GM12865 (cell line): ENCODE data around the gene PLEKHA5.
"Not testable (repeated sequence)": the region's sequence is repeated elsewhere in the genome, so short reads cannot be mapped to it uniquely, and the experiment has no call there.

Source experiments
- DNase-seq: peaks from one replicate; pipeline ENCODE4 v3.0.0; 2010; ENCODE audit warnings: low read depth
- H3K4me3 ChIP-seq: 2 replicates; pipeline ENCODE4 v1.5.1; 2011; ENCODE audit warnings: mild to moderate bottlenecking, low read depth, low read length, control low read depth
- TF ChIP-seq, protein P1 (sequence below): IDR thresholded peaks from 2 replicates; pipeline ENCODE4 v1.5.1; 2011; ENCODE audit warnings: low read length, control low read depth, low read depth, inconsistent platforms; ENCODE audit not compliant: insufficient read depth; ENCODE audit errors: missing control alignments

Gene PLEKHA5

DNA sequence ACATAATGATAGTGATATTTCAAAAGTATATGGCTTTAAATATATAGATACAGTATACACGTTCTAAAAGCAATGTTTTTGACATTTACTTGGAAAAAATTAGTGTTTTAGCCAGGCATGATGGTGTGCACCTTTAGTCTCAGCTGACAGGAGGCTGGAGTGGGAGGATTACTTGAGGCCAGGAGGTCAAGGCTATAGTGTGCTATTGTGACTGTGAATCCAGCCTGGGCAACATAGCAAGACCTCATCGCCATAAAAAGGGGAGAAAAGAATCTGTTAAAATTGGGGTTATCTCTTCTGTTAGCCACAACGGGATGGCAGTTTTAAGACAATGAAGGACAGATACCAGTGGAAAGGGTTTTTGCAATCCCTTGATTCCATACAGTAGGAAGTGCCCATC is 95.2 kb downstream of the PLEKHA5 start:
- H3K4me3 ChIP-seq, result no peak overlapping the region
- no peak for DNase-seq
- TF ChIP-seq, protein P1, sequence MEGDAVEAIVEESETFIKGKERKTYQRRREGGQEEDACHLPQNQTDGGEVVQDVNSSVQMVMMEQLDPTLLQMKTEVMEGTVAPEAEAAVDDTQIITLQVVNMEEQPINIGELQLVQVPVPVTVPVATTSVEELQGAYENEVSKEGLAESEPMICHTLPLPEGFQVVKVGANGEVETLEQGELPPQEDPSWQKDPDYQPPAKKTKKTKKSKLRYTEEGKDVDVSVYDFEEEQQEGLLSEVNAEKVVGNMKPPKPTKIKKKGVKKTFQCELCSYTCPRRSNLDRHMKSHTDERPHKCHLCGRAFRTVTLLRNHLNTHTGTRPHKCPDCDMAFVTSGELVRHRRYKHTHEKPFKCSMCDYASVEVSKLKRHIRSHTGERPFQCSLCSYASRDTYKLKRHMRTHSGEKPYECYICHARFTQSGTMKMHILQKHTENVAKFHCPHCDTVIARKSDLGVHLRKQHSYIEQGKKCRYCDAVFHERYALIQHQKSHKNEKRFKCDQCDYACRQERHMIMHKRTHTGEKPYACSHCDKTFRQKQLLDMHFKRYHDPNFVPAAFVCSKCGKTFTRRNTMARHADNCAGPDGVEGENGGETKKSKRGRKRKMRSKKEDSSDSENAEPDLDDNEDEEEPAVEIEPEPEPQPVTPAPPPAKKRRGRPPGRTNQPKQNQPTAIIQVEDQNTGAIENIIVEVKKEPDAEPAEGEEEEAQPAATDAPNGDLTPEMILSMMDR, result no peak

DNA sequence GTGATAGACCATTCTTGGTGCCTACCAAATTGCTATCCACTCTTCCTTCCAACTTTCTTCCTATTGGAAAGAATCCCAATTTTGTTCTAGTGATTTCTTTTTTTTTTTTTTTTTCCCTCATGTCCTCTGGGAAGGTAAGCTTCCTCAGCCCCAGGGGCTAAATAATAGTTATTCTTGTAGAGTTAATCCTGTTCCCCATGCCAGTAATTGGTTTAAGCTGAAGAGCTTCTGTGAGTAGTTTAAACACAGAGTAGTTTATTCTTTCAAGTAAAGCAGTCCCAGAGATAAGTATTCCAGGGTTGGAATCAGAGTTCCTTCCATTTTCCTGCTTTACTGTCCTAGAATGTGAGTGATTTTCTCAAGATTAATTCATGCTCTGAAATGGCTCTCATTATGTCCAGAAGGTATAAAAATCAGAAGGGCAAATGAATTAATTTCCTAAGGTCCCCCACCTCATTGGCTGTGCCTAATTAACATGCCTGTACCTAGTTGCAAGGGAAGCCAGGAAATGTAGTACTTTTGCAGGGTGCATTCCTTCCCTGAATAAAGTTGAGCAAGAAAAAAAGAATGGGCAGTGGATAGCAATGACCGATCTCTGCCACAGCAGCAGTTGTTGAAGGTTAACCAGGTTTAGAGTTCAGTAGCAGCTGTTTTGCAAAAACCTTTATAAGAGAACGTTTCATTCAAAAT is 97.8 kb downstream of the PLEKHA5 start:
- no peak overlapping the region for H3K4me3 ChIP-seq
- TF ChIP-seq, protein P1, result no peak
- no peak for DNase-seq

DNA sequence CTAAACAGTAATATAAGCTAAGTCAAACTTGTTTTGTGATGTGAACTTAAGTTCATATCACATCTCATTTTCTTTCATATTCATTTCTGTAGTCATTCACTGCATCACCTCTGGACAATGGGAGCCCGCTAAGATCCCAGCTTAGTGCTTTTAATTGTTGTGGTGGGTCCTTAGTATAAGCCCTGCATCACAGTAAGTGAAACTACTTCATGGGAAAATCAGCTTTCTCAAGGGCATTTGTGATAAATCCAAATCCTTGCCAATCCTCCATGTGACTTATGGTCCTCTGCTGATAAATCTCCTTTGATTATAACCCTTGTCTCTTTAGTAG is 98.3 kb downstream of the PLEKHA5 start:
- no peak overlapping the region for H3K4me3 ChIP-seq
- TF ChIP-seq, protein P1, result no peak
- no peak for DNase-seq

DNA sequence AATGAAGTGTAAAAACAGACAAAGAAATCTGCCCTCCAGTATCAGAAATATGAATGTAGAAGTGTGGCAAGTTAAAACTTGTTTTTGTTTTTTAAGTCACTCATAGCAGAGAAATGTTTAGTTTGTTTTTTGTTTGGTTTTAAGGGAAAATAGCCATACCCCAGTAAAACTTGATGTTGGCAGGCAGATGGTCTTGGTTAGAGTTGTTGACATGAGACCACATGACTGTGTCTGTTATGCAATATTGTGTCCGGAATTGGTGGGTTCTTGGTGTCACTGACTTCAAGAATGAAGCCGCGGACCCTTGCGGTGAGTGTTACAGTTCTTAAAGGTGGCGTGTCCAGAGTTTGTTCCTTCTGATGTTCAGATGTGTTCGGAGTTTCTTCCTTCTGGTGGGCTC is 99.5 kb downstream of the PLEKHA5 start:
- not testable (repeated sequence) for H3K4me3 ChIP-seq, DNase-seq

DNA sequence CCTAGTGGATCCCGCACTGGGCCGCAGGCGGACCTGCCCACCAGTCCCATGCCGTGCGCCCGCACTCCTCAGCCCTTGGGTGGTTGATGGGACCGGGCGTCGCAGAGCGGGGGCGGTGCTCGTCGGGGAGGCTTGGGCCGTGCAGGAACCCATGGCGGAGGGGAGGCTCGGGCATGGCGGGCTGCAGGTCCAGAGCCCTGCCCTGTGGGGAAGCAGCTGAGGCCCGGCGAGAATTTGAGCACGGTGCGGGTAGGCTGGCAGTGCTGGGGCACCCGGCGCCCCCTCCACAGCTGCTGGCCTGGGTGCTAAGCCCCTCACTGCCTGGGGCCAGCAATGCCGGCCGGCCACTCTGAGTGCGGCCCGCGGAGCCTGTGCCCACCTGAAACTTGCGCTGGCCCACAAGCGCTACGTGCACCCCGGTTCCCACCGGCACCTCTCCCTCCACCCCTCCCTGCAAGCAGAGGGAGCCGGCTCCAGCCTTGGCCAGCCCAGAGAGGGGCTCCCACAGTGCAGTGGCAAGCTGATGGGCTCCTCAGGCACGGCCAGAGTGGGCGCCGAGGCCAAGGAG is 100.8 kb downstream of the PLEKHA5 start:
- TF ChIP-seq, protein P1, result no peak
- no peak for DNase-seq
- H3K4me3 ChIP-seq, result no peak overlapping the region

DNA sequence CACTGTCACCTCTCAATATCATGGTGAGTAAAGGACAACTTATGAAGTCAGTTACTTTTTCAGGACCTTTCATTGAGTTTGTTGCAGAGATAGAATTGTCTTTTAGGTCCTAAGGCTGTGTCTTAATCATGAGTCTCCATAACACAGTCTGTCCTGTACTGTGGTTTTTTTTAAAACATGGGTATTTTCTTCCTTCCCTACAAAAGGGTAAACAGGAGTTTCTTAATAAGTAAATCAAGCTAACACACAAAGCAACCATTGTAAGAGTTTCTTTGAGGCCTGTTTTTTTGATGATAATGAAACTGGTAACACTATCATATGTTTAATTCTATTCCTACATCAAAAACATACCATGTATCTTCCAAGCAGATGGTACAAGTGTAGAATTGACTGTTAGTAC is 101.4 kb downstream of the PLEKHA5 start:
- TF ChIP-seq, protein P1, result no peak
- DNase-seq, result no peak
- no peak overlapping the region for H3K4me3 ChIP-seq

DNA sequence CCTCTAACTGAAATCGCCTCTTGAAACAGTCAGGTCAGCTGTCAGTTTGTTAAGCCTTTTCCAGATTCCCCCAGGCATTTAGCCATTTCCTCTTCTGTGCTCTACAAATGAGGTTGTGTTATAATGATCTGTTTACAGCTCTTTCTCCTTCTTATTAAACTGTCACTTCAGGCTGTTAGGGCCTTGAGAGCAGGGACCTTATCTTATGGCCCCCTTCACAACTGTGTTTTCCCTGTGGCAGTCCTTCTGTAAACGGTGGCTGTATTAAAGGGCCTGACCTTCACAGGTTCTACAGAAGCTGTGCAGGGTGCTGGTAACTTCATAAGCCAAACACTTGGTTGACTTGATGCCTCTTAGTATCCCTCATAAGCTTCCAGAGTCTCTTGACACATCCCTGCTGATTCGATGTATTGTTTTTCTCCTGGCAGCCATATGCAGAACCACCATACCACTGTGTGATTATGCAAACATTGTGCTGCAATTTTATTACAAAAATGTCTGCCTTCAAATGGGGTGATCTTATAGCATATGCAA is 104.7 kb downstream of the PLEKHA5 start:
- no peak for DNase-seq
- TF ChIP-seq, protein P1, result no peak
- H3K4me3 ChIP-seq, result no peak overlapping the region
